Posterior cingulate gyrus (tissue), 11 donors: ENCODE results near the gene JAGN1.
A peak's percentile ranks its signal among the peaks of the same experiment; 100 is the strongest.
"Not testable (repeated sequence)": the region's sequence is repeated elsewhere in the genome, so short reads cannot be mapped to it uniquely, and the experiment has no call there.

ENCODE experiments used
- DNase-seq, 10 donors: peaks; one replicate each; pipeline versions ENCODE4 v3.0.0 to v3.0.0-alpha.2; 2020 to 2021; ENCODE audit warnings: mixed read lengths in 3 of 10
- intact Hi-C: fragments of 100-400 bp; cut with DNase I; formaldehyde crosslinking; loops from one replicate; pipeline ENCODE4 v1.15.1; 2023

Gene JAGN1

DNA sequence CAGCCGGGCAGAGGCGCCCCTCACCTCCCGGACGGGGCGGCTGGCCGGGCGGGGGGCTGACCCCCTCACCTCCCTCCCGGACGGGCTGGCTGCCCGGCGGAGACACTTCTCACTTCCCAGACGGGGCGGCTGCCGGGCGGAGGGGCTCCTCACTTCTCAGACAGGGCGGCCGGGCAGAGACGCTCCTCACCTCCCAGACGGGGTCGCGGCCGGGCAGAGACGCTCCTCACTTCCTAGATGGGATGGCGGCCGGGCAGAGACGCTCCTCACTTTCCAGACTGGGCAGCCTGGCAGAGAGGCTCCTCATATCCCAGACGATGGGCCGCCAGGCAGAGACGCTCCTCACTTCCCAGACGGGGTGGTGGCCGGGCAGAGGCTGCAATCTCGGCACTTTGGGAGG lies 49.5 kb downstream of the JAGN1 start:
- DNase-seq, intact Hi-C loops: not testable (repeated sequence)

GRCh38 chr3:9940746-9941145 lies 50.3 kb downstream of the JAGN1 start:
- DNase-seq, result no peak
- intact Hi-C loops, result no loop called here

- intact Hi-C loops, result no loop called here
- no peak for DNase-seq
Observed at GRCh38 chr3:9942164-9942563, 51.8 kb downstream of the JAGN1 start.

- intact Hi-C loops, result no loop called here
- DNase-seq, result peak in 1 of 10 donors; percentile 61
Observed at GRCh38 chr3:9942934-9943690, 52.7 kb downstream of the JAGN1 start.
